OCI-LY1 (cell line): ENCODE data around the gene PDE4C.

Source experiments
- H2AFZ ChIP-seq: fragments of 200-600 bp; sonication (generic), shearing (Covaris generic); 2 replicates; pipeline ENCODE4 v1.6.0; 2014; ENCODE audit warnings: antibody characterized with exemption, mild to moderate bottlenecking, low read length
- H3F3A ChIP-seq: fragments of 200-600 bp; sonication (generic), shearing (Covaris generic); 2 replicates; pipeline ENCODE4 v1.6.0; 2014; ENCODE audit warnings: mild to moderate bottlenecking, antibody characterized with exemption, low read length, moderate library complexity; ENCODE audit not compliant: insufficient read depth
- H3K27ac ChIP-seq: fragments of 200-600 bp; sonication (generic); 2 replicates; pipeline ENCODE4 v1.5.1; 2014; ENCODE audit warnings: low read length, mixed run types, mild to moderate bottlenecking, low read depth; ENCODE audit not compliant: poor library complexity, severe bottlenecking
- H3K27me3 ChIP-seq: fragments of 200-600 bp; sonication (generic); 2 replicates; pipeline ENCODE4 v1.6.0; 2014; ENCODE audit warnings: antibody characterized with exemption, mild to moderate bottlenecking, low read length, moderate library complexity; ENCODE audit not compliant: insufficient read depth
- H3K36me3 ChIP-seq: fragments of 200-600 bp; sonication (generic); 2 replicates; pipeline ENCODE4 v1.6.1; 2014; ENCODE audit warnings: mild to moderate bottlenecking, antibody characterized with exemption, low read length, moderate library complexity, mixed read lengths; ENCODE audit not compliant: insufficient read depth
- H3K4me1 ChIP-seq: fragments of 200-600 bp; sonication (generic); 2 replicates; pipeline ENCODE4 v1.5.1; 2014; ENCODE audit warnings: mild to moderate bottlenecking, low read length, moderate library complexity; ENCODE audit not compliant: insufficient read depth, severe bottlenecking
- H3K4me2 ChIP-seq: fragments of 200-600 bp; sonication (generic), shearing (Covaris generic); 2 replicates; pipeline ENCODE4 v1.6.1; 2014; ENCODE audit warnings: low read length
- H3K4me3 ChIP-seq: fragments of 200-600 bp; sonication (generic); 2 replicates; pipeline ENCODE4 v1.5.1; 2014; ENCODE audit warnings: low read length, low read depth, mild to moderate bottlenecking, mixed read lengths; ENCODE audit not compliant: poor library complexity, severe bottlenecking
- H3K79me2 ChIP-seq: fragments of 200-600 bp; shearing (Covaris generic); 2 replicates; pipeline ENCODE4 v1.6.1; 2016; ENCODE audit warnings: mixed run types, low read length, mixed read lengths; ENCODE audit not compliant: insufficient read depth
- H3K9ac ChIP-seq: fragments of 200-600 bp; sonication (generic), shearing (Covaris generic); 2 replicates; pipeline ENCODE4 v1.6.1; 2014; ENCODE audit warnings: mild to moderate bottlenecking, low read length, mixed read lengths
- H3K9me2 ChIP-seq: fragments of 200-600 bp; sonication (generic), shearing (Covaris generic); 2 replicates; pipeline ENCODE4 v1.6.1; 2014; ENCODE audit warnings: low read depth, mild to moderate bottlenecking, low read length, mixed read lengths
- H3K9me3 ChIP-seq: fragments of 200-600 bp; shearing (Covaris generic); 2 replicates; pipeline ENCODE4 v1.6.1; 2014; ENCODE audit warnings: low read length, mixed read lengths
- H4K20me1 ChIP-seq: fragments of 200-600 bp; sonication (generic), shearing (Covaris generic); 2 replicates; pipeline ENCODE4 v1.6.0; 2016; ENCODE audit warnings: mild to moderate bottlenecking, low read length; ENCODE audit not compliant: insufficient read depth
- CTCF ChIP-seq: fragments of 200-600 bp; sonication (generic), shearing (Covaris generic); IDR thresholded peaks from 2 replicates; pipeline ENCODE4 v1.5.1; 2017; ENCODE audit warnings: mild to moderate bottlenecking, antibody characterized with exemption, low read length, moderate library complexity, mixed read lengths
- EZH2 ChIP-seq: fragments of 200-600 bp; sonication (generic), shearing (Covaris generic); IDR thresholded peaks from 2 replicates; pipeline ENCODE4 v1.8.0; 2017; ENCODE audit warnings: borderline replicate concordance, mixed run types, mild to moderate bottlenecking, antibody characterized with exemption, low read length, moderate library complexity, mixed read lengths

PDE4C gene

DNA sequence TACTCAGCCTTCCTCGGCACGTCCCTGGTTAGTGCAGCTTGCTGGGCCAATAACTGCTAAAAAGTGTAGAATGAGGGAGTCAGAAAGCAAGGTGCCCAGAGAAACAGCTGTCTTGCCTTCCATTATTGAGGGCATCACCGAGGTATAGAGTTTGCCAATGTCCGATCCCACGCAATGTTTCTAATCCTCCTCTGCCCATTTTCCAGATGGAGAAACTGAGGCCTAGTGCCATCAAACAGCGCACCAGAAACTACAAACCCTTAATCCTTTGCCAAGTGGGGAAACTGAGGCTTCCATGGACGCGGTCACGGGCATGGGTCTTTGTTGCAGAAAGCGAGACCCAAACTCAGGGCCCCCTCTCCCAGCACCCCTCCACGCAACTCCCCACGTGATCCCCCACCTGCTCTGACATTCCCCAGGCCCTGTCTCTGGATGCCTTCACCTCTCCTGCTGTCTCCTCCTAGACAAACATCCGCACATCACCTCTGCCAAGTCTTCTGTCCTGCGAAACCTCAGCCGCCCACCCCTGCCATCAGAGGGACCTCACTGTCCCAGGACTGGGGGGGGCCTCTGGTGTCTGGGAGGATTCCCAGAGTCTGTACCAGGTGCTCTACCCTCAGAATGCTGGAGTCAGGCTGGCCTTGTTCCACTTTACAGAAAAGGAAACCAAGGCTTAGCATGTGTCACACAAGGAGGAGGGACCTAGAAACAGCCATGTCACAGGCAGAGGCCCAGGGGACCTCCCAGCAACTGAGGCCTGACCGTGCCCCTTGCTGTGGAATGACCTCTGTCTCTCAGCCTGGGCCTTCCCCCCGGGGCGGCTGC, 930 bp upstream of the PDE4C start:
- no peak overlapping the region for H3K4me2 ChIP-seq
- TF ChIP-seq EZH2 (no peak), CTCF (no peak)
- no peak overlapping the region for H3K4me3 ChIP-seq

DNA sequence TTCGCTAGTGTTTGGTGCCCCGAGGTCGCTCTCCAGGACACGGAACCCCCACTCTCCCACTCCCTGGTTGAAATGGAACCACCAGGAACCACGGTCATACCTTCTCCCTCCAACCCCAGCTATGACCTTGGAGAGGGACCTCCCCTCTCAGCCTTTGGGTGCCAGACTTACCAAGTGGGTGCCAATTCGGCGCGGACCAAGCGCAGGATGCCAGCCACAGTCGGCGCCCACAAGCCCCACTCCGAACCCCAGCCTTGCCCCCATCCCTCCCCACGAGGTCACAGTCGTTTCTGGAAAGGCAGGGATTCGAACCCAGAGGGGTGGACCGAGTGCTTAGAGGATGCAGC, 910 bp downstream of the PDE4C start:
- no peak overlapping the region for H3K4me3 ChIP-seq
- no peak overlapping the region for H3K27ac ChIP-seq
- H3K9me3 ChIP-seq: no peaks in the 10 kb centered on the region
- H3K79me2 ChIP-seq: no peaks in the 10 kb centered on the region
- peaks cover 16% of the 10 kb centered on the region for H3K4me1 ChIP-seq
- 0 out of 2 replicates have a peak, but pooled peaks cover 3% of the 10 kb centered on the region for H3K27me3 ChIP-seq
- no peak for TF ChIP-seq EZH2
- no peak for TF ChIP-seq CTCF
- H3K9ac ChIP-seq: no peak overlapping the region
- no peaks in the 10 kb centered on the region for H3K36me3 ChIP-seq
- H3K9me2 ChIP-seq: no peaks in the 10 kb centered on the region
- no peaks in the 10 kb centered on the region for H3F3A ChIP-seq
- H3K4me2 ChIP-seq: peak overlapping the region; percentile 66; the same call in 1 of the 2 replicates
- H4K20me1 ChIP-seq: no peaks in the 10 kb centered on the region
- no peak overlapping the region for H2AFZ ChIP-seq

More for the DNA sequence above, 930 bp upstream of the PDE4C start:
- Histone ChIP-seq H3K36me3 (no peaks in the 10 kb centered on the region), H3K27me3 (0 out of 2 replicates have a peak, but pooled peaks cover 3% of the 10 kb centered on the region), H3F3A (no peaks in the 10 kb centered on the region), H4K20me1 (no peaks in the 10 kb centered on the region), H3K9me3 (no peaks in the 10 kb centered on the region), H2AFZ (no peak overlapping the region), H3K79me2 (no peaks in the 10 kb centered on the region), H3K9me2 (no peaks in the 10 kb centered on the region), H3K27ac (no peak overlapping the region), H3K9ac (no peak overlapping the region), H3K4me1 (peaks cover 16% of the 10 kb centered on the region)

GRCh38 chr19:18224525-18225354, 1.5 kb downstream of the PDE4C start:
- H3K79me2 ChIP-seq: no peaks in the 10 kb centered on the region
- TF ChIP-seq CTCF (no peak), EZH2 (no peak)
- H3K9me3 ChIP-seq: no peaks in the 10 kb centered on the region
- H3K4me3 ChIP-seq: peak overlapping the region; percentile 61
- peaks cover 16% of the 10 kb centered on the region for H3K4me1 ChIP-seq
- no peaks in the 10 kb centered on the region for H3K36me3 ChIP-seq
- peak overlapping the region; percentile 66 for H3K4me2 ChIP-seq
- H3F3A ChIP-seq: no peaks in the 10 kb centered on the region
- H3K9ac ChIP-seq: peak overlapping the region; percentile 70
- no peaks in the 10 kb centered on the region for H4K20me1 ChIP-seq
- no peak overlapping the region for H3K27ac ChIP-seq
- no peak overlapping the region for H2AFZ ChIP-seq
- H3K27me3 ChIP-seq: 0 out of 2 replicates have a peak, but pooled peaks cover 3% of the 10 kb centered on the region
- no peaks in the 10 kb centered on the region for H3K9me2 ChIP-seq
